ENCODE results near the gene NMRK2. TPM values are rescaled to one million over a fixed set of nuclear protein-coding genes. Genes with fewer than 3 reads are reported as not detected.
"Not testable (repeated sequence)": the region's sequence is repeated elsewhere in the genome, so short reads cannot be mapped to it uniquely, and the experiment has no call there.

The NMRK2 gene
- total RNA-seq, 1 donor from 2014 or later, result 4.0 TPM

DNA sequence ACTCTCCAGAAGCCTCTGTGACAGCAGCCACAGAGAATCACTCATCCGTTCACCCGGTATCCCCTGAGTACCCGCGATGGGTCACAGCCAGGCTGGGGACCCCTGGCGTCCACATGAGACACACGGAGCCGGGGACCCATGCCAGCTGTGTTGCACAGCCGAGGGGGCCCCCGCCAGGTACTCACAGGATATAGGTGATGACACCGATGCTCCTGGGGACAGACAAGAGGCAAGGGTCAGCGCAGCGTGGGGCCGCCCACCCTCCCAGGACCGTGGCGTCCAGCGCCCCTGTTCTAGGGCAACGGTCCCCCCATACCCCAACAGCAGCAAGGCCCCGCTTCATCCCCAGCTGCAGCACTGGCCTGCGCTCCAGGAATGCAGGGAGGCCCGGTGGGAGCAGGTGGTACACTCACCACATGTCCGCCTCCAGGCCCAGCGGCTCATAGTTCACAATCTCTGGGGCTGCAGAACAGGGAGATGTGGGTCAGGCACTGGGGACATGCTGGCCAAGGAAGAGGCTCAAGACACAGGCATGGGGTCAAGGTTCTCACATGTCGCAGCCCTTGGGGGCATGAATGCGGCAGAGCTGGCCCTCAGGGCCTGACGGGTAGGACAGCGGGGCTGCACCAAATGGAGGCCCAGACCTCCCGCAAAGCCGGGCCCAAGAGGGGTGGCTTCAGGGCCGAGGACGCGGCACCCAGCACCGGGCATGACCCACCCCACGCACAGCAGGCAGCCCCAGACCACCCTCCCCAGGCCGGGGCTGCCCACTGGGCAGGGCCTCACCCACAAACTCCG is 30.8 kb downstream of the NMRK2 start:
- TF ChIP-seq, protein P1, sequence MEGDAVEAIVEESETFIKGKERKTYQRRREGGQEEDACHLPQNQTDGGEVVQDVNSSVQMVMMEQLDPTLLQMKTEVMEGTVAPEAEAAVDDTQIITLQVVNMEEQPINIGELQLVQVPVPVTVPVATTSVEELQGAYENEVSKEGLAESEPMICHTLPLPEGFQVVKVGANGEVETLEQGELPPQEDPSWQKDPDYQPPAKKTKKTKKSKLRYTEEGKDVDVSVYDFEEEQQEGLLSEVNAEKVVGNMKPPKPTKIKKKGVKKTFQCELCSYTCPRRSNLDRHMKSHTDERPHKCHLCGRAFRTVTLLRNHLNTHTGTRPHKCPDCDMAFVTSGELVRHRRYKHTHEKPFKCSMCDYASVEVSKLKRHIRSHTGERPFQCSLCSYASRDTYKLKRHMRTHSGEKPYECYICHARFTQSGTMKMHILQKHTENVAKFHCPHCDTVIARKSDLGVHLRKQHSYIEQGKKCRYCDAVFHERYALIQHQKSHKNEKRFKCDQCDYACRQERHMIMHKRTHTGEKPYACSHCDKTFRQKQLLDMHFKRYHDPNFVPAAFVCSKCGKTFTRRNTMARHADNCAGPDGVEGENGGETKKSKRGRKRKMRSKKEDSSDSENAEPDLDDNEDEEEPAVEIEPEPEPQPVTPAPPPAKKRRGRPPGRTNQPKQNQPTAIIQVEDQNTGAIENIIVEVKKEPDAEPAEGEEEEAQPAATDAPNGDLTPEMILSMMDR (IDR thresholded peaks at IDR 0.05; ENCODE audit: partially characterized antibody, unreplicated experiment), result no peak
- H3K27me3 Mint-ChIP-seq (ENCODE audit: unreplicated experiment), result peaks cover 3% of the 10 kb centered on the region

DNA sequence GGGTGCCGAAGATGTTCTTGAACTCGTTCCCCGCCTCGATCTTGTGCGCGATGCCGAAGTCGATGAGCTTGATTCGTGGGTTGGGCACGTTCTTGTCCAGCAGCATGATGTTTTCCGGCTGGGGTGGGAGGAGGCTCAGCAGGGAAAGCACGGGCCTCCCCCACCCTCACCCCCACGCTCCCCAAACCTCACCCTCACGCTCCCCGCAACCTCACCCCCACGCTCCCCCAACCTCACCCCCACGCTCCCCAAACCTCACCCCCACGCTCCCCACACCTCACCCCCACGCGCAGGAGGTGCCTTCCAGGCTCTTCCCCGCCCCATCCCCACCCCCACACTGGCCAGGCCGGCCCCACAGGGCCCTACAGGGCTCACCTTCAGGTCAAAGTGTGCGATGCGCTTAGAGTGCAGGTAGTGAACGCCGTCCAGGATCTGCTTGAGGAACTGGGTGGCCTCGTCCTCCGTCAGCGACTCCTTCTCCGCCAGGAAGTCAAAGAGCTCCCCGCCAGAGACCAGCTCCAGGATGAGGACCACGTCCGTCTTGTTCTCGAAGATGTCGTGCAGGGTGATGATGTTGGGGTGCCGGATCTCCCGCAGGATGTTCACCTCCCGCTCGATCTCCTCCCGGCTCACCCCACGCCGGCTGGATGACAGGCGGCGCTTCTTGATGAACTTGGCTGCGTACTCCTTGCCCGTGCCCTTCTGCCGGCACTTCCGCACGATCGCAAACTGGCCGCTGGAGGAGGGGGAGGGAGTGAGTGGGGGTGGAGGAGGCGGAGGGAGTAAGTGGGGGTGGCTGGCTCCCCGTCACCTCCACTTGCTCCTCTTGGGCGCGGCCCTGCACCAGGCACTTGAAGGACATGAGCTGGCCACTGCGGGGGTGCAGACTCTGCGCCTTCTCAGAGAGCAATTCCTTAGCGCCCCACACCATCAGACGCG is 31.7 kb downstream of the NMRK2 start:
- Mint-ChIP-seq H3K4me1 (ENCODE audit: low read depth, unreplicated experiment) (peaks cover 16% of the 10 kb centered on the region), H3K27ac (ENCODE audit: unreplicated experiment) (no peak overlapping the region), H3K36me3 (ENCODE audit: unreplicated experiment) (no peaks in the 10 kb centered on the region), H3K9me3 (ENCODE audit: unreplicated experiment) (peaks cover 9% of the 10 kb centered on the region), H3K27me3 (ENCODE audit: unreplicated experiment) (peaks cover 3% of the 10 kb centered on the region), H3K4me3 (ENCODE audit: unreplicated experiment) (no peak overlapping the region)
- DNase-seq, result no peak
- TF ChIP-seq, protein P1 (IDR thresholded peaks at IDR 0.05; ENCODE audit: partially characterized antibody, unreplicated experiment), result no peak

More for the DNA sequence above, 30.8 kb downstream of the NMRK2 start:
- Mint-ChIP-seq H3K4me3 (ENCODE audit: unreplicated experiment) (no peak overlapping the region), H3K36me3 (ENCODE audit: unreplicated experiment) (no peaks in the 10 kb centered on the region), H3K27ac (ENCODE audit: unreplicated experiment) (no peak overlapping the region), H3K9me3 (ENCODE audit: unreplicated experiment) (peaks cover 6% of the 10 kb centered on the region), H3K4me1 (ENCODE audit: low read depth, unreplicated experiment) (peaks cover 7% of the 10 kb centered on the region)
- no peak for DNase-seq

DNA sequence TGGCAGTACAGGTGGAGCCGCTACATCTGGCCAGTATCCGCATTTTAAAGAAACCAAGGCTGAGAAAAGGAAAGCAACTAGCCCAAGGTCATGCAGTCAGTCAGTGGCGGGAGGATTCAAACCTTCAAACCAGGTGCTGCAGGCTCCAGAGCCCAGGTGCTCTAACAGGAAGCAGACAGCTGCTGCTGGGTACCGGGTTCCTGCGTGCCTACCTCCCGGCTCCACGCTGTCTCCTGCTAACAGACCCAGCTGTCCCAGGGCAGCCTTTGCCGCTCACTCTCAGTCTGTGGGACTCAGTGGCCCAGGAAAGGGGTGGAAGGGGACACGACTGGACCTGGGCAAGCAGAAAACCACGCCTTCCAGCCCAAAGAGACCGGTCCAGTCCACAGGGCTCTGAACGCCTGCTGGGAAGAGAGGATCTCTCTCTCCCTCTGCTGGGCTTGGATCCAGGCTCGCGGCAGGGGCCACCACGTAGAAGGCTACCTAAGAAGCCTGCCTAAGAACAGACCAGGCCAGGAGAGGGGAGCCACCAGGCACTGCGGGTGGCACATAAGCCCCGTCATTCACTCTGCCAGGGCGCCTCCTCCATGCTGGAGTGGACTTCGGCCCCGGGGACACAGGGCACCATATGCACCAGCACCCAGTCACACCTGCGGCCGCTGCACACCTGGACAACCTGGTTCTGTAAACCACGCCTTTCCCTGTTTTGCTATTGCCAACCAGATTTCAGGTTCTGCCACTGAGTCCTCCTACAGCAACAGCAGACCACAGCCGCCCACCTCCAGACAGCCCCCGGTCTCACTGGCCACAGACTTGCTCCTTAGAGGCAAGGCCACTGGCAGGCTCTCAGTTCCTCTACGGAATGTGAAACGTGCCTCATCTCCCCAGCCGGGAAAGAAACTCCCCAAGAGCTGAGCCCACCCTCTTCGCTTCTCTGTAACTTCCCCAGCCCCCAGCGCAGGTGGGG is 33.5 kb downstream of the NMRK2 start:
- Mint-ChIP-seq H3K9me3 (ENCODE audit: unreplicated experiment) (peaks cover 9% of the 10 kb centered on the region), H3K27ac (ENCODE audit: unreplicated experiment) (peak overlapping the region; percentile 77), H3K36me3 (ENCODE audit: unreplicated experiment) (no peaks in the 10 kb centered on the region), H3K4me1 (ENCODE audit: low read depth, unreplicated experiment) (peaks cover 18% of the 10 kb centered on the region), H3K4me3 (ENCODE audit: unreplicated experiment) (peak overlapping the region; percentile 64), H3K27me3 (ENCODE audit: unreplicated experiment) (peaks cover 6% of the 10 kb centered on the region)
- TF ChIP-seq, protein P1 (IDR thresholded peaks at IDR 0.05; ENCODE audit: partially characterized antibody, unreplicated experiment), result no peak
- DNase-seq, result no peak

DNA sequence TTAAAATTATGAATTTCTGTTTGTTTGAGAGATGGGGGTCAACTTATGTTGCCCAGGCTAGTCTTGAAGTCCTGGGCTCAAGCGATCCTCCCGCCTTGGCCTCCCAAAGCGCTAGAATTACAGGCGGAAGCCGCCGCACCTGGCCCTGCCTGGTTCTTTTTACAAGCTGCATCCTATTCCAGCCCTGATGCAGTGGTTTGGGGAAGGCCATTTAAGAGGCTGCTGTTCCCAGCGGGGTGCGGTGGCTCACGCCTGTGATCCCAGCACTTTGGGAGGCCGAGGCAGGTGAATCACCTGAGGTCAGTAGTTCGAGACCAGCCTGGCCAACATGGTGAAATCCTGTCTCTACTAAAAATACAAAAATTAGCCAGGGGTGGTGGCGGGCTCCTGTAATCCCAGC is 35.1 kb downstream of the NMRK2 start:
- not testable (repeated sequence) for H3K36me3 Mint-ChIP-seq (ENCODE audit: unreplicated experiment)

More for the DNA sequence above, 35.1 kb downstream of the NMRK2 start:
- Mint-ChIP-seq H3K4me1 (ENCODE audit: low read depth, unreplicated experiment) (peaks cover 18% of the 10 kb centered on the region), H3K27ac (ENCODE audit: unreplicated experiment) (peak overlapping the region; percentile 99), H3K4me3 (ENCODE audit: unreplicated experiment) (peak overlapping the region; percentile 97)
- not testable (repeated sequence) for DNase-seq; H3K9me3 Mint-ChIP-seq (ENCODE audit: unreplicated experiment); H3K27me3 Mint-ChIP-seq (ENCODE audit: unreplicated experiment)
